GM21390 (cell line): Measurements from ENCODE around the gene NRXN2.

ENCODE experiments used
- ATAC-seq: cut with Tn5 transposase; IDR thresholded peaks from one replicate; pipeline ENCODE4 v1.9.1; 2021; ENCODE audit not compliant: unreplicated experiment

NRXN2 gene

GRCh38 chr11:64653388-64653973 is 69.5 kb downstream of the NRXN2 start:
- ATAC-seq, result no peak

GRCh38 chr11:64652586-64653387 is 70.2 kb downstream of the NRXN2 start:
- ATAC-seq, result no peak

- no peak for ATAC-seq
These were observed 72.0 kb downstream of the NRXN2 start for GRCh38 chr11:64650923-64651523.

GRCh38 chr11:64649291-64649697 is 73.7 kb downstream of the NRXN2 start:
- ATAC-seq, result no peak

DNA sequence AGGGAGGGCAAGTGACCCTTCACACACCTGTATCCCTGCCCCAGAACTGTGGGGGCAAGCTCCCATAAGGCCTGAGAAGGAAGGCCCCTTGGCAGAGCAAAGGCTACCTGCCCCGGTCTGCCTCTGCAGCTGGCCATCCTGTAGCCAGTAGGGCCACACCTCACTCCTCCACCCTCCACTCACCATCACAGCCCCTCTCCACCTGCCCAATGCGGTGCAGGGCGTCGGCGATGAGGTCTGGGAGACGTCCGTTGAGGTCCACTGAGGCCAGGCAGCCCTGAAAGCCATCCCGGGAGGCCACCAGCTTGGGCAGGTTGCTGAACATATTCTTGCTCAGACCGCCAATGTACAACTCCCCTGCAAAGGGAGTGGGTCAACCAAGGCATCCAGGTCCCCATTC is 74.4 kb downstream of the NRXN2 start:
- no peak for ATAC-seq

DNA sequence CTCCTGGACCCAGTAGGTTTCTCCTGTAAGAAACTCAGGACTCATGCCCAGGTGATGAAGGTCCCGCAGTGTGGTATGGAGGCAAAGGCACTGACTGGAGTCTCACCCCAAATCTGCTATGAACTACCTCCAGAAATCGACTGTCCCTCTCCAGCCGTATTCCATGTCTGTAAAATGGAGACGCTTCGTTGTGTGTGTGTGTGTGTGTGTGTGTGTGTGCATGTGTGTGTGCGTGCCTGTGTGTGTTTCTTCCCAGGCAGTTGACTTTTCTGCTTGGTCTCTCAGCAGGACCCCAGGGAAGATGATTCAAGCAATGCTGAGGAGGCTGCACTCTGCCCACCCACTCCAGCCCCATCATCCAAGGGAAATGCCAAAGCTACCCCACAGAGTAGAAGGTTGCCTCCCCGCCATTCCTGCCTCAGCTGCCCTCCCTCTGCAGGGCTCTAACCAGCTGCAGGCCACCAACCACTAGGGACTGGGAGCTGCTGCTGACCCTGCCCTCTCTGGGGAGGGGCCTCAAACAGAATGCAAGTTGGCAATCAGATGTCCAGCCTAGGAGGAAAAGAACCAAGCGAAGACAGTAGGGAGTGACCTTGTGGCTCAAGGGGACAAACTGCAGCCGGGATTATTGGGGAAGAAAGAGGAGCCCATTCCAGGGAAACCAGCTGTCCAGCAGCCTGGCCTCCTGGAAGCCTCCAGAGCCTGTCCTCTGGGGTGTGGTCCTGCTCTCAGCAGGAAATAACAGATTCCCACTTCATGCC is 75.8 kb downstream of the NRXN2 start:
- no peak for ATAC-seq

- ATAC-seq, result no peak
These were observed 78.2 kb downstream of the NRXN2 start for GRCh38 chr11:64644647-64645275.

GRCh38 chr11:64643920-64644646 is 78.9 kb downstream of the NRXN2 start:
- no peak for ATAC-seq

DNA sequence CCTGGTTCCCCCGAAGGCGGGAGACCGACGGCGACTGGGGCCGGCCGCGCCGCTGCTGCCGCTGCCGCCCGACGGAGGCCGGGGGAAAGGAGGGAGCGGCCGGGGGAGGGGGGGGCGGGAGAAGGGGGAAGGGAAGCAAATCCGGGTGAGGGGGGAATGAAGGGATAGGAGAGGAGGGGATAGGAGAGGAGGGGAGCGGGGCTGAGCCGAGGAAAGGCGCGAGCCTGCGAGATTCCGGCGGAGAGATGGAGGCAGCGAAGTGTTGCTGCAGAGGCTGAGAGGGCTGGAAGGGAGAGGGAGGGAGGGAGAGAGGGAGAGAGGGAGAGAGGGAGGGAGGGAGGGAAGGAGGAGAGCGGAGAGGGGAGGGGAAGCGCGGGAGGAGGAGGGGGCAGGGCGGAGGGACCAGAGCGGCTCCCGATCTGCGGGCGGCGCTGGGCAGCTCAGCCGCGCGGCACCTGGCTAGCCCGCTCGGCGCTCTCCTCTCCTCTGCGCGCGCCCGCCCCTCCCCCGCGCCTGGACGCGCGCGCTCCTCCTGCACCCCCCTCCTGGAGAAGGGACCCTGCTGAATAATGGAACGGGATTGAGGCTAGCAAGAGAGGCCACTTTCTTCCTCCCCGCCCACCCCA is 79.6 kb downstream of the NRXN2 start:
- no peak for ATAC-seq

GRCh38 chr11:64642871-64643255 is 80.1 kb downstream of the NRXN2 start:
- ATAC-seq, result no peak

GRCh38 chr11:64642418-64642735 is 80.6 kb downstream of the NRXN2 start:
- no peak for ATAC-seq

GRCh38 chr11:64641596-64642417 is 81.2 kb downstream of the NRXN2 start:
- no peak for ATAC-seq

GRCh38 chr11:64639885-64640284 is 83.1 kb downstream of the NRXN2 start:
- ATAC-seq, result no peak

DNA sequence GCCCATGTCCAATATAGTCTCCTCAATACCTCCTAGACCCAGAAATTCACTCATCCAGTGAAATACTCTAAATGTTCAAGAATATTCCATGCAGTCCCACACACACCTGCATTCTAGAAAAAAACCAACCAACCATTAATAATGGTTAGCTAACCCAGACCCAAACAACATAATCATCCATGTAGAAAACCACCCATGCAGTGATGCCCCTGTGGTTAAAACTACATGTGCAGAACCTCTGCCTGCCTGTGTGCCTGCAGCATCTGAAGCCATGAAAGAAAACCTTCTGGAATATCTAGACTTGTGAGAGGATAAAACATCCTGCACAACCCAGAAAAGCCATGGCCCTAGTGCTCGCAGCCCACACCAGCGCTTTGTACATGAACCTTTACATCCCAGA is 84.2 kb downstream of the NRXN2 start:
- ATAC-seq, result no peak

- ATAC-seq, result no peak
These were observed 84.9 kb downstream of the NRXN2 start for GRCh38 chr11:64638018-64638665.

- no peak for ATAC-seq
These were observed 85.5 kb downstream of the NRXN2 start for GRCh38 chr11:64637334-64638017.

GRCh38 chr11:64633555-64634159 is 89.3 kb downstream of the NRXN2 start:
- no peak for ATAC-seq

DNA sequence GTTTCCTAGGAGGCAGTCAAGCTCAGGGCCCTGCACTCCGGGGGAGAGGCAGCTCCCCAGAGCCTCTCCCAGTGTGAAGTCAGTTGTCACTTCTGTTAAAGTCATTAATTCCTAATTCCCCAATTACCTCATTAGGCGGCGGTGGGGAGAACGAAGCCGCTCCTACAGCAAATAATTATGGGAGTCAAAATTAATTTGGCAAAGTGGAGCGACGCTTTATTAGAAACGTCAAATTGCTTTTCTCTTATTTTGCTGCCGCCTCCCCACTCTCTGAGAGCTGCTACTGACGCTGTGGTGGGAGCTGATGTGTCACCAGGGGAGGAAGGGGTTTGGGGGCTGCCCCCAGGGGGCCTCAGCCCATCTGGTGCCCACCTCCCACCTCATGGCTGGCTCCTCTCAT is 90.3 kb downstream of the NRXN2 start:
- ATAC-seq, result no peak
